ENCODE measurements around the gene SLC23A3.

SLC23A3 gene

DNA sequence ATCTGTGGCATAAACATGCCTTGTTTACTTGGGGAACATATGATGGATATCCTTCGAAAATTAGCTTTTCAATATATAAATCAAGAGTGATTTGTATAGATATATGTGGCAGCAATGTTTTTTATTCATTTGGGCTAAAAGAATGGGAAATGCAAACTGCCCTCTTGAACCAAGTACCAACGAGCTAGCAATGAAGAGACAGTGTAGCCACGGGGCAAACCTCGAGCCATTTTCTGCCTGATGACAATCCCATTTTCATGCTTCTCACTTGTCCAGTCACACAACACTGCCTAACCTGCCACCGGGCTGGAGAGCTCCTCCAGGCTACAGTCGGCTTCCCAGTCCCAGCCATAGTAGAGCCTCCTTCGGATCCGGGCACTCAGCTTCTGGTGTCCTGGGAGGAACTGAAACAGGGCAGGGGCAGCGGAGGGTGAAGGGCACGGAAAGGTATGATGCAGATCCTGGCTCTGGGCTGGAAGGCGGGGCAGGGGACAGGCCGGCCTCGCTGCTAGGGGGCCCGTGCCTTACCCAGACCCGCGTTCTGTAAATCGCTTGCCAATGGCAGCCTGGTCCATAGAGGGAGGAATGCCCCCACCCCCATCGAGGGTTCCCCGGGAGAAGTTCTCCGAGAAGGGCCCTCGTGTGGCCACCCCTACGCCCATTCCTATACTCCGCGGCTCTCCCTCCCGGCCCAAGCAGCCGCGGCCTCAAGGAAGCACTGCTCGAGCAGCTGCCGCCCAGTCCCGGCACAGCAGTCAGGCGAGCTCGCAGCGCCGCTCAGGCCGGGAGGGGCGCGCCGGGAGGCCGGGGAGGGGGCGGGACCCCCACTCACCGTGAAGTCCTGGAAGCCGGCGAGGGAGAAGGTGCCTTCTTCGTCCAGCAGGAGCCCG, 6.3 kb upstream of the SLC23A3 start:
- peak; percentile 25 to 73 for DNase-seq

DNA sequence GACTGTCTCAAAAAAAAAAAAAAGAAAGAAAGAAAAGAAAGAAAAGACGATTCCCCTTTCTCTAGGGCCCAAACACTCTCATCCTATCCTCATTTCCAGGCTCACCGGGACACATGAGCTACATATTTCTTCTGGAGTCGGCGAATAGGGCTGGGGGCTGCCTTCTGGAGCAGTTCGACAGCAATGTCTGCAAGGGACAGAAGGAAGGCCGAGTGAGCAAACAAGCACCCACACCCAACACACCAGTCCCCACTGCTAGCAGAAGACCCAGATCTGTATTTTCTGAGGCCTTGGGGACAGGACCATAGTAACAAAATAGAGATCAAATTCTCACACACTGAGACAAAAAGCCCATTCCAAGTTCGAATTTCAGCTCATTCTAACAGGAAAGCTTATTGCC, 5.7 kb upstream of the SLC23A3 start:
- no peak for DNase-seq

DNA sequence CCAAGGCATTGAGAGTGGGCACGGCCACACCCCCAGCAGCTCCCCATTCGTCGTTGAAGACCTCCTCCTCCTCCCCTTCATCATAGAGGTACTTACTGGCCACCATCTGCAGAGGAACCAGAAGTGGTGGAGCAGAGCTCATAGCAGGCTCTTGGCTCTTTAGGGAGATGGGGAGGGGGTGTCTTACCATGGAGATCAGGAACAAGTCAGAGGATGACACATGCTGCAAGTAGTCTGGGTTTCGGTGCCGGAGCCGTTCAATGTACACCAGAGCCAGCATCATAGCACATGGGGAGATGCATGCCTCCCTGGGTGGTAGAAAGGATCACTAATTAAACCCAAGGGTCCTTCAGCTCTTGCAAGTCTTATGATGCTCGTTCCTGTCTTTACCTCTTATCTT, 5.0 kb upstream of the SLC23A3 start:
- no peak for DNase-seq

DNA sequence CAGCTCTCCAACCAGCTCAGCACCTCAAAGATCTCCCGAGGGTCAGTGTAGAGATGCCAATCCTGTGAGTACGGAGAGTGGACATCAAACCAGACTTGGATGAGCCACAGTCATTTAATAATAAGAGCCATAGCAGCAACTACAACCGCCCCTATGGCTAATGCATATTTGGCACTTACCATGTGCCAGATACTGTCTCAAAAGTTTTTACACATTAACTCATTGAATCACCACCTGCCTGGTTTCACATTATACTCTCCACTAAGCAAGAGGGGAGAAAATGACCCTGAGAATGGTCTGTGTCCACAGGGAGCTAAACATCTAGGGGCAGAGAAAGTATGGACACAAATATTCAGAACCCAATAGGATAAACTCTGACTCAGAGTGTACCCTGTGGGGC, 4.3 kb upstream of the SLC23A3 start:
- no peak for DNase-seq

DNA sequence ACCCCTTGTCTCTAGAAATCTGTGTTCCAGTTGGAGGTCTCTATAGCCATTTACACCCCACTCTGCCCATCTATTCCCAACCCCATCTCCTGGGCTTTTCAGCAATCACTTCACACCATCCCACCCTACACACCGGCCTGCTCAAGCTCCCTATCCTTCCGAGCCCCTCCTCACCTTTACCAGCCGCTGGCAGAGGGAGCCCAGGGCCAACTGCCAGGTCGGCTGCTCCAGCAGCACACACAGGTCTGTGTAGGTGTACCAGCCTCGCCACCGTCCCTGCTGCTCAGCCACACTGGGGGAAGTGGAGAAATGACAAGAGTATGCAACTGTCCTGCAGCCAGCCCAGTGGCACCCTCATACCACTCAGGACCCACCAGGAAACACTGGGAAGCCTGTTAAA, 3.3 kb upstream of the SLC23A3 start:
- DNase-seq, result no peak

DNA sequence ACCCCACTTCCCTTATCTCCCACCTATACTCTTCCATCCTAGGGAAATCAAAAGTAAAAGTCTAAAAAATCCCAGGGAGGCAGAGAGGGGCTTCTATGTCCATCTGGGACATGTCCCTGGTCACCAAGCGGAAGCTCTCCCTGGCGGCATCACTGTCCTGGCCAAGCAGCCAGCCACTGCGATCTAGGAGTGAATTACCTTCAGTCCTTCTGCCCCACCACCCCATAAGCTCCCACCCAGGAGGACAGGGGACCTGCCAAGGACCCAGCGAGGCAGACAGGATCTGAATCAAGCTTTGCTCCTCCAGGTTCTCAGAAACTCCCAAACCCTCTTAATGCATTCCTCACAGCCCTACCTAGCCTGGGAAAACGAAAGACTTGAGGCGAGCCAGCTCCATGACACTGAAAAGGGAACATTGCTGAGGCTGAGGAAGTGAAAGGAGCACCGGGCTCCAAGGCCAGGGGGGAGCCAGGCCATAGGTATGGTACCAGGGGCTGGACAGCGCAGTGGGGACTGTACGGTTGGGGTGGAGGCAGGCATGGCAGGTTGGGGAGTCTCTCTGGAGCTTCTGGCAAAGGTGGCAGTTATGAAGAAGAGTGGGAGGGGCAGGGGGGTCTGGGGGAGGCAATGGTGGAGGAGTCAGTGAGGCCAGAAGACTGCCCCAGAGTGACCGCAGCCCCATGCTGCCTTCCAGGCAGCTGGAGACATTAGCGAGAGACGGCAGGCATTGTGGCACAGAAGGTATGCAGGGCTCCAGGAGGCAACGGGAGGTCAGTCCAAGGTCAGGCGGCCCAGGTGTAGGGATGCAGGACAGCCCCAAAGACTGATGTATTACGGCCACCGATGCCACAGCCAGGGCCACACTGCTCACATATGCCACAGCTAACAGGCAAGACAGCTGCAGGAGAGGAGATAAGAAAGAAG, 2.7 kb upstream of the SLC23A3 start:
- no peak for DNase-seq

DNA sequence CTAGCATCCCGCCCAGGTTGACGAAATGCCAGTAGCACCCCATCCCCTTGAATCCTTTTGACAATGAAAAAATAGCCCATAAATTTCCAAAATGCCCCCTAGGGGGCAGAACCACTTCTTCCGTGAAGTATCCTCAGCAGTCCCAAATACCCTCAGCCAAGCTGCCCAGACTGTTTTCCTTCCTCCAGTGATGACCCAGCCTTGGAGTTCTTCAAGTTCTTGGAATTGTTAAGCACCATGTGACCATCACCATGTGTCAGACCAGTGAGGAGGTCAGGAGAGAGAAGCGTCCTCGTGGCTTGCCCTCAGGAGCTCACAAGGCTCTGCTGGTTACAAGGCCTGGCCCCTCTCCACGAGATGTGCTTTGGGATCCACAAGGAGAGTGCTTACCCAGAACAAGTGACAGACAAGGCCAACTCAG, 1.4 kb upstream of the SLC23A3 start:
- peak; percentile 30 to 61 for DNase-seq

DNA sequence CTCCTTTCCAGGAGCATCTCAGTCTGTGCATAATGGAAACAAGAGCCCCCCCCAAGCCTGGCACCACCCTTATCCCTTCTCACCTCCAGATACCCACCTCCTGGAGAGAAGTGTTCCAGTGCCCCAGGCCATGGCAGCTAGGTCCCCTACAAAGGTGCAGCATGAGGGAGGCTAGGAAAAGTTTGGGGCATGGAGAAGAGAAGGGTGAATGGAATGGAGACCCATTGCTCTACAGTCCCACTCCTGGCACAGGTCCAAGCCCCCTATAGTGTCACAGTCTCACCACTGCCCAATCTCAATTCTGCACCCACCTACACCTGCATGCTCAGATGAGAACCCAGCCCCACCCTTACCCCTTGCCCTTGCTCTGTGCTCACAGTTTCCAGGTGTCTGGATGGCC, 897 bp downstream of the SLC23A3 start:
- no peak for DNase-seq

DNA sequence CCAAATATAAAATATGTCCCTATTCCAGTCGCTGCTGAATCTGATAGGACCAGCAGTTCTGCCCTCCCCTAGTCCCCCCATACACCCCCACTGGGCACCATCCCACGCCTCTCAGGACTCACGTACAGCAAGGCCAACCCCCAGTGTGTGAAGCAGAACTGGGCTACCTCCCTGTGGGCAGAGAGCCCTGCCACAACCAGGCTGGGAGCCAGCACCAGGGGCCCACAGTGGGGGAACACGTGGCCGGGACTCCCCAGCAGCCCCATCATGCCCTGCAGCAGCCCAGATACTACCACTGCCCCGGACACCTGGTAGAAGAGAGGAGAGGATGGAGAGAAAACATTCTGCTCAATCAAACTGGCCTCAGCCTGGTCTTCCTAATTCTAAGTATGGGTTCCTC, 1.3 kb downstream of the SLC23A3 start:
- DNase-seq, result no peak

DNA sequence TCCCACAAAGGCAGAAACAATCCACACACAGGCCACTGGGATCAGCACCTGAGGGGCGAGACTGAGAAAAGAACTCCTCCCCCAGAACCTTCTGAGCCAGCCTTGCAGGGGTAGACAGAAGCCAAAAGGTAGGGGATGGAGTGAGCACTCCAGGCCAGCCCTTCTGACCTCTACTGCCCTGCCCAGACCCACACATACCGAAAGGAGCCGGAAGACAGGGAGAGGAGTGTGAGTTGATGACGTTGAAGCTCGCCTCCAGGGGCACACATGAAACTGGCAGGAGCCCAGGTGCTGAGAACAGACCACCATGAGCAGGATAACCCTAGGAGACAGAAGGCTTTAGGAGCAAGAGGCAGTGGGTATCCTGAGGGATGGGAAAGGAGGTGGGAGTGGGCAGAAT, 1.8 kb downstream of the SLC23A3 start:
- DNase-seq, result no peak

DNA sequence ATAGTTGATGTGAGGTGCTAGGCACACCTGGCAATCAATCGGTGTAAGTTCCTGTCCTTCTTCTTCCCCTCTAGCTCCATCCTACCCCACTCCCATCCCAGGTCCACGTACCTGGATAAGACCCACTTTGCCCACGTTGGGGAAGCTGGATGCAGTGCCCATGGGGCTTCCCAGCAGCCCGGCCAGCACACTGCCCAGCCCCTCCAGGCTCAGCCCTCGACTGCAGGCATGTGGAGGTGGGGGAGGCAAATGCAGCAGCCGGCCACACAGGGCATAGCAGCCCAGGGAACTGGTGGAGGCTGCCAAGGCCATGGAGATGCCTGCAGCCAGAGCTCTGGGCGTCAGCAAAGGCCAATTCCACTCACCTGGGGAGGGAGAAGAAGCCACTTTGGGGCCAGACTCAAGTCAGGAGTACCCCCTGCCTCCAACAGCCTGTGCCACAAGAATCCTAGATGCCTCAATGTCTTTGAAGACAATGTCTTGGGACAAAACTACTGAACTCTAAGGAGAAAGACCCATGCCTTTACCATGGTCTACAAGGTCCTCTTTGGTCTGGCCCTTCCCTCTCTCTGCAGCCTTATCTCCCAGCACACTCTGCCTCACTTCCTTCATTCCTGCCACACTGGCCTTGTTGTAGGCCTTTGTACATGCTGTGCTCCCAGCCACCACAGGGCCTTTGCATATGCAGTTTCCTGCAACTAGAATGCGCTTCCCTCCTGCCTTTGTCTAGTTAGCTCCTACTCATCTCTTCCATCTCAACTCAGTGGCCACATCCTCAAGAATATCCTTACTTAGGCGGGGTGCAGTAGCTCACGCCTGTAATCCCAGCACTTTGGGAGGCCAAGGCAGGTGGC, 4.5 kb downstream of the SLC23A3 start:
- no peak for DNase-seq

DNA sequence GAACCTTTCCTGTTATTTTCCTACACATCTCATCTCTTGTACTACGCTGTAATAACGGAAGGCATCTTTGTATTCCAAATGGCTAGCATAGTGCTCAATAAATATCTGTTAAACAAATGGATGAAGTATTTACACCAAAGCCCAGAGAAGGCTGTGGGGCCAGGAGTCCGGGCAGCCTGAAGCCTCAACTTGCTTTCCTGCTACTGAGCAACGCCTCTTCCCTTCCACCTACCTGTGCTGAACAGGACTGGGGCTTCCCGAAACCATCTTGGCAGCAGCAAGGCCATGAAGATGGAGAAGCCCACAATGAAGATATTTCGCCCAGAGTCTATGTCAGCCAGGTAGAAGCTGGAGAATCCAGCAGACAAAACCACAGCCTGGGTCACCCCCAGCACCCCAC, 6.7 kb downstream of the SLC23A3 start:
- no peak for DNase-seq

DNA sequence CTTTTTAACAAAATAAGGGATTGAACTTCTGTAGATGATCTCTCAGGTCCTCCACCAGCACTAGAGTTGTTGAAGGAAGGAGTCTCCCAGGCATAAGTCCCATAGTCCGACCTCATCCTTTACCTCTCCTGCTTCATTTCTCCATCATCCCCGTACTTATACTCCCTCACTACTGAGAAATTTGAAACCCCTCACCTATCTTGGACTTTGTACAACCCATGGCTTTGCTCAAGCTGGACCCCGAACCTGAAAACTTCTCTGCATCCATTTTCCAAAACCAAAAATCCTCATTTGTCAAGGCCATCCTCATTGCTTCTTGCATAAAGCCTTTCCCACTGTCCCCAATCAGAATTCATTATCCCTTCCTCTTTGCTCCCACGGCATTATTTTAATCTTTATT, 8.7 kb downstream of the SLC23A3 start:
- no peak for DNase-seq

DNA sequence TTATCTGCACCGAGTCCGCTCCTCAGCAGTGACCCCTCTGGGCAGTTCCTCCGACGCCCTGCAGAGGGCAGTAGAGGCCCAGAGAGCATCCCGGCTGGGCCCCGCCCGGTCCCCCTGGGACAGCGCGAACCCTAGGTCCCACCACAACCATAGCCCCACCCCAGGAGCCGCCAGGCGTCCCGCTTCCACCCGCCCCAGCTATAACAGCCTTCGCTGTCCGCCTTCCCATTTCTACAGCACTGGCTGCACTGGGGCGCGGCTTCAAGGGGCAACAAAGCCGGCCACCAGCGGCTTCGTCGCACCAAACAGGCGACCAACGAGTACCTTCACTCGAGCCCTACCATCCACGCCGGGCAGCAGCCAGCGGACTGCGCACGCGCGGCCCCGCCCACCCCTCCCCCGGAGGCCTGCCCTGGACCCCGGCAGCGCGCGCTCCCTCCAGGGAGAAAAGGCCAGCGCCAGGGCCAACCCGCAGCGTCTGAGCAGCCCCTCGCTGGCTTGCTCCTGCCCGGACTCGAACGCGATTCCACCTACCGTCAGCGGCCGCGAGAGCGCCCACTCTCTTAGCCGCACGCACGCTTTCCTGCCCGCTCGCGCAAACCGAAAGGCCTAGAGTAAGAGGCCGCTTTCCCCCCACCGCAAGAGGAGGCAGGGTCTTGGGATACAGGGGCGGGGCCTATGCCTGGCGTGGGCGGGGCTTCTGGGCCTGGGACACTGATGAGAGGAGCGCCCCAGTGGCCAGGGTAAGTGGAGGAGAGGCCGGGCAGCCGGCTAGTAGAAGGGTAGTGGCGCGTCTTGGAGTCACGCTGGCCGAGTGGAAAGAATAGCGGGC, 9.4 kb downstream of the SLC23A3 start, which contains the start of gene NHEJ1:
TSS of gene NHEJ1 (minus strand) at position 630 of the 832 bp plus-strand sequence. CDS start 2,453 bp downstream, outside the sequence.
- DNase-seq, result peak; percentile 92 to 94

DNA sequence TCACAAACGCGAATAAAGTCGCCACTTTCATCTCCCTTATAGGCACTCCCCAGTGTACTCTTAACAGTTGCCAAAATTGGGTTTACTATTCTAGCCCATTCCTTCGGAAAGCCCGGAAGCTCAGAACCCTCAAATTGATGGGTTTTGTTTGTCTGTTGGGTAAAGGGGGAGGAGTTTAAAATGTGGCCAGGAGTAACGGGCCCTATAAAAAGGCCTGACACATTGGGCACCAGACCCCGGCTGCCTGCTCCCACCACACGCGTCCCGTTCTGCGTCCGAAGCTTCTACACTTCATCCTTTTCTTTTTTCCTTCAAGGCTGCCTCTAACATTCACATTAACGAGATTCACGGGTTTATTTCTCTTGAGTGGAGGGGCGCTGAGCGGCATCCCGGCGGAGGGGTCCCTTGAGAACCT, 10.1 kb downstream of the SLC23A3 start:
- no peak for DNase-seq

DNA sequence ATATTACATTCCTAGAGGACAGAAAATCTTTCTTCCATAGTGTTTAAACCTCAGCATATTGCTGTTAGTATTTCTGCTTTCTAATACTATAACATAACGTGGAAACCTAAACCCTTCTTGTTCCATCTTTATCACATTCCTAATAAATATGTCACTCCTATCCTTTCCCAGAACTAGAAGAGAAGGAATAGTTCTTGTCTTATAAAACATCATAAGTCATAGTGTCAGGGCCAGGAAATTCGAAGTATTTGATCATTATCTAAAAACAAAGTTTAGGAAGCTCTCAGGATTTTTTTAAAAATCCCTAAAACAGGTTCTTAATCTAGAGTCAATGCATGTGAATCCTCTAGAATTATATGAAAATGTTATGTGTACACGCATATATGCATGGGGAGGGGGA, 11.2 kb downstream of the SLC23A3 start:
- no peak for DNase-seq

DNA sequence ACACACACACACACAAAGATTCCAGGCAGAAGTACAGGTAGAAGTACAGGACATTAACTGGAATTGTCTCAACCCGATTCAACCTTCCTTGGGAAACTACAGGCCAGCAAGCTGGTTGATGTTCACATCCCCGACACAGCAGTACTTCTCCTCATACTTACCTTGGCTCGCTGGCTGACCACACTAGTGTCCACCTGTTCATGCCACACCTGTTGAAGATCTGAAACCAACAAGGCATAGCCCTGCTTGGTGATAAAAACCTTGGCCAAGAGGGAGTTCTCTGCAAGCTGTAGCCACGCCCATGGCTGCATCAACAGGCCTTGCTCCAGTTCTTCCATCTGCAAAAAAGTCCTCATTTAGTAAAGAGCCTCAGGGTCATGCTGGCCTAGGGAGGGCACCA, 11.8 kb downstream of the SLC23A3 start:
- DNase-seq, result no peak

DNA sequence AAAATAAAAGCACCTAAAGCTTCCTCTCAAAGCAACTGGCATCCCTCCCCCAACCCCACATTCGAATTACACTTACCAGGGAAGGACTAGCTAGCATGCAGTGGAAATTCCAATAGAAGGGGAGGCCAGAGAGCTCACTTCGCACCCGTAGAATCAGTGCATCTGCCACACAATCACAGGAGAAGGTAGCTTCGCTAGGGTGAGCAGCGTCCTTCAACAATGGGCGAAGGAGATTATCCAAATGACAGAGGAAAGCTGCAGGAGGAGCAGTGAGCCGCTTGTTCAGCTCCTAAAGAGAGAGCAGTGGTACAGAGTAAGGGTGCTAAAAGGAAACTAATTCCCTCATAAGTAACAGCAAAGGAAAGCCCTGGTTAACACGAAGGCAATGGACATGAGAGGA, 12.4 kb downstream of the SLC23A3 start:
- no peak for DNase-seq

DNA sequence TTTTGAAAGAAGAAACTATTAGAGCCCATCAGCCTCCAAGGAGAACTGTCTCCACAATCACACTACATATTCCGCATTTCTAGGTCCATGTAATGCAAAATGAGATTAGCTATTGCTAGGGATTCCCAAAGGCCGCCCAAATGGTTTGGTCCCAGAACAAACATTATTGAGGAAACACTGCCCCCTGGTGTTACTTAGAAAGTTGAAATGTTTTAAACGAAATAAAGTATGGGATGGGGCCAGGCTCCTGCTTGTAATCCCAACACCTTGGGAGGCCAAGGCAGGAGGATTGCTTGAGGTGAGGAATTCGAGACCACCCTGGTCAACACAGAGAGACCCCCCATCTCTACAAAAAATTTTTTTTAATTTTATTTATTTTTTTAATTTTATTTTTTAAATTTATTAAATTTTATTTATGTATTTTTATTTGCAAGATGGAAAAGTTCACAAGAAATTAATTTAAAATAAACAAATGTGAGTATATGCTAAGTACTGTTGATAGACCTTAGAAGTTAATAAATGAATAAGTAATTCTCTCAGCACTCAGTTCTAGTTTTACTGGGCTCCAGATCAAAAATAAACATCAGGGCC, 14.7 kb downstream of the SLC23A3 start:
- DNase-seq, result peak; percentile 17 to 73

DNA sequence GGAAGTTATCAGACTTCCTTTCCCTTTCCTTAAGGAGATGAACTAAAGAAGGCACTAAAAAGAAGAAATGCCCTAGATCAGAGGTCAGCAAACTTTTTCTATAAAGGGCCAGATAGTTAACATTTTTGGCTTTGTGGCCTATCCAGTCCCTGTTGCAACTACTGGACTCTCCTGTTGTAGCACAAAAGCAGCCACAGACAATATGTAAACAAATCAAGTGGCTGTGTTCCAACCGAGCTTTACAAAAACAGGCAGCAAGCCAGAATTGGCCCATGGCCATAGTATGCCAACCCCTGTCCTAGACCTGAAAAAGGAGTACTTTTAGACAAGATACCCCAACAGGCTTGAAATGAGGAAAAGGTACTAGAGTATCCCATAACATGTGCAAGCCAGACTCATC, 20.2 kb downstream of the SLC23A3 start:
- DNase-seq, result no peak

DNA sequence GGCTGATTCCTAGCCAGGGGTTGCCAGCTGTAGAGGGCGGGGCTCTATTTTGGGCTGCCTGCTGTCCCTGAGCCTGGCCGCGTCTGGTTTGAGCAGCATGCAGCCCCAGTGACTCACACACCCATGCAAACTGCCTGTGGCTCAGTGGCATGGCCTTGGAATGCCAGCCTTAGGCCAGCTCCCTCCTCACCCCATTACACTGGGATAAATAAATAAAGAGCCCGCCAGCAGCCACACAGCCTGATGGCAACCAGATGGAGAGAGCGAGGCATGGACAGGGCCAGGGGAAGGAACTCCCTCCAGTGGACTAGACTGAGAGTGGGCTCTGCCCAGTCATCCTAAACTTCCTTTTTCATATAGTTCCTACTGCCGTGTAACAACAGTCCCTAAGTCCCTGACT, 27.5 kb downstream of the SLC23A3 start:
- DNase-seq, result no peak

Measured in CD4-positive, alpha-beta T cell treated with Interleukin-1 beta for 1 hour (primary cell).